IMR-90 (cell line): Measurements from ENCODE around the gene OR6F1. TPM values are rescaled to one million over a fixed set of nuclear protein-coding genes. Genes with fewer than 3 reads are reported as not detected.
A peak's percentile ranks its signal among the peaks of the same experiment; 100 is the strongest.

Source experiments
- ATAC-seq: fragments of 200-7000 bp; cut with Tn5 transposase; 2 replicates; pipeline ENCODE4 v1.9.1; 2020; ENCODE audit warnings: low read depth, mild to moderate bottlenecking, moderate library complexity
- BruUV-seq: library from RNA; stranded (reverse); fragments of 400-500 nt; replicated peaks from 2 replicates; lab custom pipeline; 2021; lab: Mats Ljungman, UMichigan
- CTCF ChIA-PET: fragments of 300-600 bp; formaldehyde crosslinking; extraction: SDS; loops from one replicate; lab custom pipeline; 2021; ENCODE audit warnings: antibody characterized with exemption; lab: Yijun Ruan, JAX
- POLR2A ChIA-PET: fragments of 300-600 bp; sonication (Branson Sonifier 250); formaldehyde crosslinking; loops from one replicate; lab custom pipeline; 2022; ENCODE audit warnings: antibody characterized with exemption; ENCODE audit not compliant: unreplicated experiment; lab: Charles Lee
- DNase-seq: peaks from one replicate; pipeline ENCODE4 v3.0.0; 2013
- H2AFZ ChIP-seq: replicated peaks from 2 replicates; pipeline ENCODE3; 2013; ENCODE audit warnings: low read length, mild to moderate bottlenecking; ENCODE audit not compliant: poor library complexity
- H2AK5ac ChIP-seq: 2 replicates; pipeline ENCODE4 v1.6.1; 2013; ENCODE audit warnings: low read depth, low read length, inconsistent platforms
- H2AK9ac ChIP-seq: replicated peaks from 2 replicates; pipeline ENCODE3; 2013; ENCODE audit warnings: mild to moderate bottlenecking, low read depth, low read length, moderate library complexity; ENCODE audit not compliant: poor library complexity
- H2BK120ac ChIP-seq: 2 replicates; pipeline ENCODE4 v1.6.1; 2013; ENCODE audit warnings: low read depth, low read length, inconsistent platforms
- H2BK15ac ChIP-seq: 3 replicates; pipeline ENCODE4 v1.6.1; 2013; ENCODE audit warnings: low read depth, low read length, inconsistent platforms
- H2BK20ac ChIP-seq: 2 replicates; pipeline ENCODE4 v1.6.1; 2013; ENCODE audit warnings: low read depth, mild to moderate bottlenecking, inconsistent platforms, low read length, moderate library complexity
- H2BK5ac ChIP-seq: 2 replicates; pipeline ENCODE4 v1.6.1; 2013; ENCODE audit warnings: mild to moderate bottlenecking, low read depth, low read length, inconsistent platforms; ENCODE audit not compliant: poor library complexity, severe bottlenecking
- H3K14ac ChIP-seq: replicated peaks from 2 replicates; pipeline ENCODE4 v1.6.1; 2013; ENCODE audit warnings: low read depth, low read length, inconsistent platforms
- H3K18ac ChIP-seq: 2 replicates; pipeline ENCODE4 v1.6.1; 2013; ENCODE audit warnings: low read depth, low read length, control low read depth
- H3K23ac ChIP-seq: 2 replicates; pipeline ENCODE4 v1.6.1; 2013; ENCODE audit warnings: low read depth, low read length, inconsistent platforms
- H3K27ac ChIP-seq: 2 replicates; pipeline ENCODE4 v1.5.1; 2013; ENCODE audit warnings: mild to moderate bottlenecking, control low read depth, low read length; ENCODE audit not compliant: insufficient read depth
- H3K27me3 ChIP-seq: 2 replicates; pipeline ENCODE4 v1.6.1; 2013; ENCODE audit warnings: low read length; ENCODE audit not compliant: control insufficient read depth, insufficient read depth
- H3K36me3 ChIP-seq: 2 replicates; pipeline ENCODE4 v1.6.1; 2013; ENCODE audit warnings: low read length, mixed read lengths; ENCODE audit not compliant: control insufficient read depth, insufficient read depth
- H3K4ac ChIP-seq: 2 replicates; pipeline ENCODE4 v1.6.1; 2013; ENCODE audit warnings: low read depth, low read length, inconsistent platforms
- H3K4me1 ChIP-seq: 2 replicates; pipeline ENCODE4 v1.6.1; 2013; ENCODE audit warnings: low read length, mixed read lengths; ENCODE audit not compliant: control insufficient read depth, insufficient read depth
- H3K4me2 ChIP-seq: 2 replicates; pipeline ENCODE4 v1.6.1; 2013; ENCODE audit warnings: low read depth, mild to moderate bottlenecking, control low read depth, low read length, moderate library complexity
- H3K4me3 ChIP-seq: 2 replicates; pipeline ENCODE4 v1.5.1; 2013; ENCODE audit warnings: low read depth, mild to moderate bottlenecking, control low read depth, low read length, moderate library complexity; ENCODE audit not compliant: insufficient read depth
- H3K56ac ChIP-seq: 2 replicates; pipeline ENCODE4 v1.6.1; 2013; ENCODE audit warnings: low read length, inconsistent platforms; ENCODE audit not compliant: insufficient read depth; ENCODE audit errors: extremely low read depth
- H3K79me1 ChIP-seq, 2 experiments: 2 replicates each; pipeline ENCODE4 v1.6.1; 2013; ENCODE audit warnings: low read length in 2 of 2, inconsistent platforms in 1 of 2, low read depth in 1 of 2
- H3K9ac ChIP-seq: 2 replicates; pipeline ENCODE4 v1.6.1; 2013; ENCODE audit warnings: low read depth, low read length, control low read depth
- H3K9me1 ChIP-seq: 2 replicates; pipeline ENCODE4 v1.6.1; 2013; ENCODE audit warnings: low read length, inconsistent platforms; ENCODE audit not compliant: insufficient read depth
- H3K9me3 ChIP-seq: 2 replicates; pipeline ENCODE4 v1.6.1; 2013; ENCODE audit warnings: low read length; ENCODE audit not compliant: control insufficient read depth, insufficient read depth
- H4K20me1 ChIP-seq: 2 replicates; pipeline ENCODE4 v1.6.1; 2013; ENCODE audit warnings: low read length, inconsistent platforms; ENCODE audit not compliant: insufficient read depth
- H4K5ac ChIP-seq: 2 replicates; pipeline ENCODE4 v1.6.1; 2013; ENCODE audit warnings: mild to moderate bottlenecking, low read depth, low read length, control low read depth
- H4K8ac ChIP-seq, 2 experiments: 2 replicates each; pipeline ENCODE4 v1.6.1; 2013; ENCODE audit warnings: low read depth in 2 of 2, low read length in 2 of 2, control low read depth in 1 of 2, inconsistent platforms in 1 of 2
- H4K91ac ChIP-seq: 2 replicates; pipeline ENCODE4 v1.6.1; 2013; ENCODE audit warnings: low read depth, low read length, inconsistent platforms; ENCODE audit not compliant: insufficient read depth
- BHLHE40 ChIP-seq: fragments of 150-350 bp; IDR thresholded peaks from 2 replicates; pipeline ENCODE4 v1.6.1; 2016; ENCODE audit warnings: mild to moderate bottlenecking, low read depth, low read length
- CEBPB ChIP-seq: IDR thresholded peaks from 2 replicates; pipeline ENCODE4 v1.6.1; 2012; ENCODE audit warnings: low read depth, low read length, improper control_type of control experiment
- MAFK ChIP-seq: IDR thresholded peaks from 2 replicates; pipeline ENCODE4 v1.6.1; 2012; ENCODE audit warnings: low read depth, low read length, improper control_type of control experiment
- NFE2L2 ChIP-seq: fragments of 150-350 bp; IDR thresholded peaks from 2 replicates; pipeline ENCODE4 v1.6.1; 2016; ENCODE audit warnings: low read depth, mild to moderate bottlenecking, low read length
- RAD21 ChIP-seq: IDR thresholded peaks from 2 replicates; pipeline ENCODE4 v1.6.1; 2012; ENCODE audit warnings: low read length, improper control_type of control experiment
- RCOR1 ChIP-seq: IDR thresholded peaks from 2 replicates; pipeline ENCODE4 v1.6.1; 2012; ENCODE audit warnings: mild to moderate bottlenecking, low read length, improper control_type of control experiment; ENCODE audit not compliant: insufficient replicate concordance
- WGBS, 2 experiments: methylation state at CpG; one replicate each; pipeline versions ENCODE4 v1.1.5 to v1.1.7; 2013; ENCODE audit warnings: missing lambda C conversion rate in 2 of 2; ENCODE audit not compliant: insufficient read length in 1 of 2; ENCODE audit errors: extremely low coverage in 2 of 2; 5-methylcytosine and 5-hydroxymethylcytosine counted together
- dilution Hi-C: fragments of 300-500 bp; cut with HindIII; formaldehyde crosslinking; loops from one replicate; pipeline ENCODE4 v1.14.3; 2018; ENCODE audit warnings: low sequenced_read_pairs; ENCODE audit not compliant: unreplicated experiment
- in situ Hi-C: fragments of 300-500 bp; cut with MboI; formaldehyde crosslinking; loops from 3 replicates; pipeline ENCODE4 v1.14.3; 2019; ENCODE audit warnings: low sequenced_read_pairs, inconsistent platforms, mixed read lengths
- intact Hi-C: fragments of 100-400 bp; cut with micrococcal nuclease; formaldehyde crosslinking; loops from 2 replicates; pipeline ENCODE4 v1.10.0; 2022
- polyA plus RNA-seq, 3 experiments: library from polyadenylated mRNA; depleted of rRNA; stranded (reverse); fragments of >200 nt; gene quantifications; 2 replicates each; pipeline ENCODE4 v1.2.3, GENCODE V29; 2012; ENCODE audit warnings: low replicate concordance in 1 of 3
- total RNA-seq: library from RNA; depleted of rRNA; stranded (reverse); fragments of >200 nt; gene quantifications from 2 replicates; pipeline ENCODE4 v1.2.3, GENCODE V29; 2012
- TF ChIP-seq, protein P1 (sequence below): fragments of 150-350 bp; IDR thresholded peaks from 2 replicates; pipeline ENCODE4 v1.6.1; 2017; ENCODE audit warnings: mild to moderate bottlenecking, antibody characterized with exemption, low read length, low read depth
- TF ChIP-seq, protein P2 (sequence below): conservative IDR thresholded peaks from 2 replicates; pipeline ENCODE4 v1.5.1; 2012; ENCODE audit warnings: mild to moderate bottlenecking, low read depth, low read length, improper control_type of control experiment

OR6F1 gene
- total and polyA plus RNA-seq, 2 of the 4 experiments (the other 2 are of a cell fraction) = not detected

DNA sequence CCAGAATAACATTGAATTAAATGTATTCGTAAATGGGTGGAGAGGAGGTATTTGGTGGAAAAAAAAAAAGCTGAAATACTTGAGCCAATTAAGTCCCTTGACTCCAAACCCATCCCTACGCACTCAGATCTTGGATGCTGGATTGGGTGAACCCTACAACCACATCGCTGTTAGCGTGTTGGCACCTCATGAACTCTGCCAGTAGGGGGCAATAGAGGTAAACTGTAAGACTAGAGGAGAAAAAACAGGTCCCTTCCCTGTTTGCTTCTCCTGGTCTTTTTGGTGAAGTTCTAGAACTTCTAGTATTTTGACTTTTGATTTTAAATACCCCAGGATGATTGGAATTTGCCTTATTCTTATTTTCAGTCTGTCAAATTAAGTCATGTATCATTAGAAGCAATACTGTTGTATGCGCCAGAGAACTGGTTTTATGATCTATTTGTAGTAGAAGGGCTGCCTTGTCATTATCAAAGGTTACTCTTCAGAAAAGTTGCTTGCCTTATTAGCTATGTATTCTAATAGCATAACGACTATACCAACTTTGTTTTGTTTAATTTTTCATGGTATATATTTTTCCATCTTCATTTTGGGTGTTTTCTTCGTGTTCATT, 35.1 kb downstream of the OR6F1 start:
- H2AK9ac ChIP-seq = no peak overlapping the region
- H4K8ac ChIP-seq = no peak overlapping the region
- no TSS peak for BruUV-seq
- CTCF ChIA-PET = no interaction called here
- TF ChIP-seq CEBPB = no peak
- TF ChIP-seq, protein P1, sequence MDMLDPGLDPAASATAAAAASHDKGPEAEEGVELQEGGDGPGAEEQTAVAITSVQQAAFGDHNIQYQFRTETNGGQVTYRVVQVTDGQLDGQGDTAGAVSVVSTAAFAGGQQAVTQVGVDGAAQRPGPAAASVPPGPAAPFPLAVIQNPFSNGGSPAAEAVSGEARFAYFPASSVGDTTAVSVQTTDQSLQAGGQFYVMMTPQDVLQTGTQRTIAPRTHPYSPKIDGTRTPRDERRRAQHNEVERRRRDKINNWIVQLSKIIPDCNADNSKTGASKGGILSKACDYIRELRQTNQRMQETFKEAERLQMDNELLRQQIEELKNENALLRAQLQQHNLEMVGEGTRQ = no peak
- no peak for TF ChIP-seq MAFK
- TF ChIP-seq BHLHE40 = no peak
- no peak for TF ChIP-seq RCOR1
- TF ChIP-seq NFE2L2 = no peak
- peak; percentile 51 for TF ChIP-seq RAD21
- TF ChIP-seq, protein P2, sequence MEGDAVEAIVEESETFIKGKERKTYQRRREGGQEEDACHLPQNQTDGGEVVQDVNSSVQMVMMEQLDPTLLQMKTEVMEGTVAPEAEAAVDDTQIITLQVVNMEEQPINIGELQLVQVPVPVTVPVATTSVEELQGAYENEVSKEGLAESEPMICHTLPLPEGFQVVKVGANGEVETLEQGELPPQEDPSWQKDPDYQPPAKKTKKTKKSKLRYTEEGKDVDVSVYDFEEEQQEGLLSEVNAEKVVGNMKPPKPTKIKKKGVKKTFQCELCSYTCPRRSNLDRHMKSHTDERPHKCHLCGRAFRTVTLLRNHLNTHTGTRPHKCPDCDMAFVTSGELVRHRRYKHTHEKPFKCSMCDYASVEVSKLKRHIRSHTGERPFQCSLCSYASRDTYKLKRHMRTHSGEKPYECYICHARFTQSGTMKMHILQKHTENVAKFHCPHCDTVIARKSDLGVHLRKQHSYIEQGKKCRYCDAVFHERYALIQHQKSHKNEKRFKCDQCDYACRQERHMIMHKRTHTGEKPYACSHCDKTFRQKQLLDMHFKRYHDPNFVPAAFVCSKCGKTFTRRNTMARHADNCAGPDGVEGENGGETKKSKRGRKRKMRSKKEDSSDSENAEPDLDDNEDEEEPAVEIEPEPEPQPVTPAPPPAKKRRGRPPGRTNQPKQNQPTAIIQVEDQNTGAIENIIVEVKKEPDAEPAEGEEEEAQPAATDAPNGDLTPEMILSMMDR = peak; percentile 47
- H3K79me1 ChIP-seq = no peaks in the 10 kb centered on the region
- H3K18ac ChIP-seq = no peak overlapping the region
- no peaks in the 10 kb centered on the region for H3K9me1 ChIP-seq
- no peak overlapping the region for H3K23ac ChIP-seq
- no peak overlapping the region for H4K91ac ChIP-seq
- DNase-seq (peak; percentile 27), ATAC-seq (no peak)
- H3K4me1 ChIP-seq = no peaks in the 10 kb centered on the region
- H3K9me3 ChIP-seq = peaks cover 2% of the 10 kb centered on the region; the same call in 1 of the 2 replicates
- H3K56ac ChIP-seq = no peak overlapping the region
- dilution Hi-C loops = no loop called here
- H2BK15ac ChIP-seq = no peak overlapping the region
- intact Hi-C loops = no loop called here
- H2BK20ac ChIP-seq = no peak overlapping the region
- H2BK120ac ChIP-seq = no peak overlapping the region
- H4K5ac ChIP-seq = no peak overlapping the region
- no peak overlapping the region for H3K4ac ChIP-seq
- H3K27me3 ChIP-seq = no peaks in the 10 kb centered on the region
- no peak overlapping the region for H3K4me3 ChIP-seq
- H3K9ac ChIP-seq = no peak overlapping the region
- H2BK5ac ChIP-seq = no peak overlapping the region
- H3K36me3 ChIP-seq = no peaks in the 10 kb centered on the region
- H4K20me1 ChIP-seq = no peaks in the 10 kb centered on the region
- no peak overlapping the region for H3K14ac ChIP-seq
- H3K27ac ChIP-seq = no peak overlapping the region
- POLR2A ChIA-PET = no interaction called here
- in situ Hi-C loops = no loop called here
- H3K4me2 ChIP-seq = no peak overlapping the region
- no peak overlapping the region for H2AFZ ChIP-seq
- no CpG with 5 or more reads among the region's 7 CpGs for WGBS, 2 experiments
- no peak overlapping the region for H2AK5ac ChIP-seq
